Hindlimb muscle (tissue), 1 donor: ENCODE measurements around the gene OSTF1. TPM values are rescaled to one million over a fixed set of nuclear protein-coding genes. Genes with fewer than 3 reads are reported as not detected.

ENCODE experiments used
- DNase-seq: peaks from one replicate; pipeline ENCODE4 v3.0.0-alpha.2; 2013
- polyA plus RNA-seq: library from polyadenylated mRNA; unstranded; fragments of 120-200 nt; gene quantifications from one replicate; pipeline ENCODE4 v1.2.1, GENCODE V29; 2013; ENCODE audit not compliant: insufficient read length

Gene OSTF1
- polyA plus RNA-seq, 1 donor = 18.9 TPM

- no peak for DNase-seq
Observed at GRCh38 chr9:75167281-75167680, 79.0 kb downstream of the OSTF1 start.

- DNase-seq = no peak
Observed at GRCh38 chr9:75168270-75169178, 80.2 kb downstream of the OSTF1 start.

- no peak for DNase-seq
Observed at GRCh38 chr9:75169623-75170022, 81.3 kb downstream of the OSTF1 start.

DNA sequence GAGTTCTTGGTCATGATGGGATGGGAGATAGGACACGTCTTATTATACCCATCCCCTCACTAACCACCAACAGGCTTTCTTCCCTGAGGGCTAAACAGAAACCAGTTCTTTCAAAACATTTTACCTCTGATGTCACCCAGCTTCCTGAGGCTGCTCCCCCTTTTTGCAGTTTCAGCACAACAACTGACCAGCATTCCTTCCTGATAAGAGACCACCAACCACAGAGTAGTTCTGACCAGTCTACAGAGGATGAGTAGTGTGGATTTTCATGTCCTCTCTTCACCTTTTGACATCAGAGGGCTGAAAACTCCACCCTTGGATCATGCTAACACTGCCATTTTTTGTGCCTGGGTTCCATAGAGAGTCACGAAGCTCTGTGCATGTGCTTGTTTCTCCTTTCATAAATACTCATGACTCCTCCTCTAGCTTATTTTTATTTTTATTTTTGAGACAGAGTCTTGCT, 82.6 kb downstream of the OSTF1 start:
- no peak for DNase-seq

GRCh38 chr9:75175395-75175794, 87.1 kb downstream of the OSTF1 start:
- no peak for DNase-seq

DNA sequence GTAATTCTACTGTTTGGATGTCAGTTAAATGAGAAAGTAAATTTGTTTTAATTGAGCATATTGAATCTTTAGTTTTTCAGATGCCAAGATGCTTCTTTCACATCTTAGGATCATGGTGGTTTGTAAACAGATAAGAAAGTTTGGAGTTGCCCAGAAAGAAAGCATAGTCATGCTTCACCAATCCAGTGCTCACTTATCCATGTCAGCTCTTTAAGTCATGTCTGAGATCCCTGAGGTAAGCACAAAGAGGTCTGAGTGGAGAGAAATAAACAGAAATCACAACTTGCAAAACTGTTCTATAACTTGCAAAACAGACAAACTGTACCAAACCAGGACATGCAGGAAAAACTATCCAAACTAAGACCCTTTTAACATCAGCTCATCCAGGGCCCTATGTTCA, 87.7 kb downstream of the OSTF1 start:
- no peak for DNase-seq

- no peak for DNase-seq
Observed at GRCh38 chr9:75181750-75182149, 93.4 kb downstream of the OSTF1 start.

GRCh38 chr9:75183306-75183705, 95.0 kb downstream of the OSTF1 start:
- DNase-seq = no peak

DNA sequence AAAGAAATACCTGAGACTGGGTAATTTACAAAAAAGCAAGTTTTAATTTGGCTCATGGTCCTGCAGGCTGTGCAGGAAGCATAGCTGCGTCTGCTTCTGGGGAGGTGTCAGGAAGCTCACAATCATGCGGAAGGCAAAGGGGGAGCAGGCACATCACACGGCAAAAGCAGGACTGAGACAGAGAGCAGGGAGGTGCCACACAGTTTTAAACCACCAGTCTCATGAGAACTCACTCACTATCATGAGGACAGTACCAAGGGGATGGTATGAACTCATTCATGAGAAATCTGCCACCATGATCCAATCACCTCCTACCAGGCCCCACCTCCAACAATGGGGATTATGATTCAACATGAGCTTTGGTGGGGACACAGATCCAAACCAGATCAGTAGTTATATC, 96.2 kb downstream of the OSTF1 start:
- DNase-seq = no peak

GRCh38 chr9:75185585-75186170, 97.4 kb downstream of the OSTF1 start:
- no peak for DNase-seq

DNA sequence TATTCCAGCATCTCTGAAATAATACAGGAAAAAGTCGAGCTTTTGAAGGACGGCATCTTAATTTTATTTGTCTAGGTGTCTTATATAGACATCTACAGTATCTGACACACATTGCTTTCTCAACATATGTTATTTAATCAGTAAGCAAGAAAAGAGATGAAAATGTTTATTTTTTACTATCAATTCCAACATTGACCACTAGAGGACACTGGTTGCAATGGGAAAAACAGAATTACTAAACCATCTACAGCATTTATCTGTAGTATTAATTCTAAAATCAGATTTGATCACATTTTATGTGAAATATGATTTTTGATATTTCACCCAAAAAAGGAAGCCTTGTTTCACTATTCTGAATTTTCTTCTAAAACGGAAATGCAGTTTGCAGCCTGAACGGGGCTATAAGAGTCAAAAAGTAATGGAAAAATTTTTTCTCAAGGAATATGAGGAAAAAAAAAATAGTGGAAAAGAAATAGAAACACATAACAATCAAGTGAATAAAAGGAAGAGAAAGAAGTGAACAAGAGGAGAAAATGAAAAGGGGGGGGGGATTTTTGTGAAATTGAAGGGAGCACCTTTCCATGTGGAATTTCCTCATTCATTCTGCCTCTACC, 98.6 kb downstream of the OSTF1 start:
- no peak for DNase-seq

DNA sequence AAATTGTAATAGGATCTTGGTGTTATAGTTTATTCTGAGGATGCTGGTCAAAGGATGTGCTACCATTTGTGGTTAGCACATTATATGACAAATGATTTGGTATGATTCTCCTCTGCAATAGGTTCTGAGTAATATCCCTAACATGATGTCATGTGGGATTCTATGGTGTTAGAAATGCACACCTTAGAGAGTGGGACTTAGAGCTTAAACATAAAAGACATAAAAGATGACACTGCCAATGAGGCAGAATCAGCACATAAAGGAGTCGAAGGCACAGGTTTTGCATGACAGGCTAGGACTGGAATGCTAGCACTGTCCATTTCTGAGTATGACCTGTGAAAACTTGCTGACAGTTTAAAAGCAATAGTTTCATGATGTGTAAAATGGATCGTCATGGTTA, 100.4 kb downstream of the OSTF1 start:
- no peak for DNase-seq

DNA sequence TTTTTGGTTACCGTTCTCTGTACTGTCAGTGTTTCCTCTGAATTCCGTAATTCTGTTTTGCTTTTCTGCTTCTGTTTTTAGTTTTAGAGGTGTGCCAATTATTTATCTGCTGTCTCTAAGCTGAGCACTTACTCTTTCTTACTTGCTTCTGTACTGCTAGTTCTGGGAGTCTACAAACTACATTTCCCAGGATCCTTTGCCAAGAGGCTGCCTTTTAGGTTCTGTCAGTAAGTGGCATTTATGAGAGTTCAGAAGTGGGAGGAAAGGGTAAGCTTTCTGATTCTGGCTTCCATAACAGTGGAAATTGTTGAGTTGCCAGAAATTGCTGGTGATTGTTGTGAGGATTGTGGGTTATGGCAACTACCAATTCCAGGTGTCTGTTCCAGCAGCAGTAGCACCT, 102.4 kb downstream of the OSTF1 start:
- no peak for DNase-seq

Other genes with a start within 250 kb of the OSTF1 start
- 0.32 TPM for gene TRPM6, start 200.6 kb upstream of the OSTF1 start, polyA plus RNA-seq
- 6.7 TPM for gene C9orf40, start 135.6 kb upstream of the OSTF1 start, polyA plus RNA-seq
- 9.0 TPM for gene CARNMT1, start 60.2 kb upstream of the OSTF1 start, polyA plus RNA-seq
- 20.1 TPM for gene NMRK1, start 359 bp upstream of the OSTF1 start, polyA plus RNA-seq